Smooth muscle cell (in vitro differentiated cells): ENCODE measurements around the gene MAGI2. TPM values are rescaled to one million over a fixed set of nuclear protein-coding genes. Genes with fewer than 3 reads are reported as not detected.

Experiments
- DNase-seq: peaks from one replicate; lab custom pipeline; 2025; ENCODE audit not compliant: unreplicated experiment; lab: John Stamatoyannopoulos, UW
- H2AFZ ChIP-seq: fragments of 200-600 bp; sonication (generic); 2 replicates; pipeline ENCODE4 v1.6.0; 2016; ENCODE audit warnings: antibody characterized with exemption, low read depth, mild to moderate bottlenecking
- H3F3A ChIP-seq: fragments of 200-600 bp; sonication (generic); 2 replicates; pipeline ENCODE4 v1.6.0; 2017; ENCODE audit warnings: antibody characterized with exemption, low read depth
- H3K27ac ChIP-seq: fragments of 200-600 bp; sonication (generic); 2 replicates; pipeline ENCODE4 v1.5.1; 2016; ENCODE audit warnings: low read depth, mild to moderate bottlenecking
- H3K27me3 ChIP-seq: fragments of 200-600 bp; sonication (generic); 2 replicates; pipeline ENCODE4 v1.6.1; 2016; ENCODE audit warnings: low read depth, mild to moderate bottlenecking
- H3K36me3 ChIP-seq: fragments of 200-600 bp; sonication (generic); 2 replicates; pipeline ENCODE4 v1.5.1; 2016; ENCODE audit warnings: low read depth
- H3K4me1 ChIP-seq: fragments of 200-600 bp; sonication (generic); 2 replicates; pipeline ENCODE4 v1.5.1; 2016; ENCODE audit warnings: low read depth
- H3K4me2 ChIP-seq: fragments of 200-600 bp; sonication (generic); 2 replicates; pipeline ENCODE4 v1.6.0; 2016; ENCODE audit warnings: mild to moderate bottlenecking
- H3K4me3 ChIP-seq: fragments of 200-600 bp; sonication (generic); 2 replicates; pipeline ENCODE4 v1.5.1; 2016; ENCODE audit warnings: mild to moderate bottlenecking
- H3K79me2 ChIP-seq: fragments of 200-600 bp; sonication (generic); 2 replicates; pipeline ENCODE4 v1.6.0; 2016; ENCODE audit warnings: low read depth, mild to moderate bottlenecking
- H3K9ac ChIP-seq: fragments of 200-600 bp; sonication (generic); 2 replicates; pipeline ENCODE4 v1.6.0; 2016; ENCODE audit warnings: low read depth
- H3K9me3 ChIP-seq: fragments of 200-600 bp; sonication (generic); replicated peaks from 2 replicates; pipeline ENCODE4 v1.5.1; 2016; ENCODE audit warnings: low read depth
- H4K20me1 ChIP-seq: fragments of 200-600 bp; sonication (generic); 2 replicates; pipeline ENCODE4 v1.6.0; 2016; ENCODE audit warnings: low read depth
- CTCF ChIP-seq: fragments of 200-600 bp; sonication (generic); IDR thresholded peaks from 2 replicates; pipeline ENCODE4 v1.5.1; 2017; ENCODE audit warnings: borderline replicate concordance, mild to moderate bottlenecking, antibody characterized with exemption; ENCODE audit not compliant: insufficient read depth, poor library complexity, severe bottlenecking
- WGBS: methylation state at CpG from one replicate; pipeline ENCODE4 v1.1.7; 2016; ENCODE audit warnings: low lambda C conversion rate; 5-methylcytosine and 5-hydroxymethylcytosine counted together
- polyA plus RNA-seq: library from polyadenylated mRNA; unstranded; fragments of >200 nt; fragmentation: Nextera tagmentation; extraction: Ambion mirVana; gene quantifications from 2 replicates; pipeline ENCODE4 v1.2.1, GENCODE V29; 2016
- total RNA-seq: library from RNA; depleted of rRNA; stranded (reverse); fragments of >200 nt; gene quantifications from 2 replicates; pipeline ENCODE4 v1.2.3, GENCODE V29; 2014

MAGI2 gene
- total and polyA plus RNA-seq, 2 experiments from 2014 or later = 3.4 to 10.7 TPM

- H2AFZ ChIP-seq = no peak overlapping the region
- no peaks in the 10 kb centered on the region for H3K9me3 ChIP-seq
- no peak overlapping the region for H3K4me2 ChIP-seq
- TF ChIP-seq CTCF = no peak
- no peaks in the 10 kb centered on the region for H3K79me2 ChIP-seq
- H3K9ac ChIP-seq = no peak overlapping the region
- H4K20me1 ChIP-seq = no peaks in the 10 kb centered on the region
- no peaks in the 10 kb centered on the region for H3K36me3 ChIP-seq
- DNase-seq = no peak
- WGBS = 78% methylated on average over 3 of the region's 3 CpGs
- no peak overlapping the region for H3K4me3 ChIP-seq
- H3F3A ChIP-seq = no peaks in the 10 kb centered on the region
- H3K4me1 ChIP-seq = no peaks in the 10 kb centered on the region
- no peaks in the 10 kb centered on the region for H3K27me3 ChIP-seq
- no peak overlapping the region for H3K27ac ChIP-seq
These were observed 1473.3 kb downstream of the MAGI2 start for GRCh38 chr7:77980087-77980713.

GRCh38 chr7:77979219-77979618 is 1474.2 kb downstream of the MAGI2 start:
- TF ChIP-seq CTCF = no peak
- Histone ChIP-seq H3K36me3 (no peaks in the 10 kb centered on the region), H3K9ac (no peak overlapping the region), H3K79me2 (no peaks in the 10 kb centered on the region), H3F3A (no peaks in the 10 kb centered on the region), H3K27me3 (no peaks in the 10 kb centered on the region), H4K20me1 (no peaks in the 10 kb centered on the region), H3K4me1 (no peaks in the 10 kb centered on the region), H3K9me3 (no peaks in the 10 kb centered on the region), H2AFZ (no peak overlapping the region), H3K4me3 (no peak overlapping the region), H3K4me2 (no peak overlapping the region), H3K27ac (no peak overlapping the region)
- no peak for DNase-seq
- 56% methylated on average over 5 of the region's 5 CpGs for WGBS

- Histone ChIP-seq H2AFZ (no peak overlapping the region), H3K4me2 (no peak overlapping the region), H3K9ac (no peak overlapping the region), H3K27ac (no peak overlapping the region), H4K20me1 (no peaks in the 10 kb centered on the region), H3K4me1 (no peaks in the 10 kb centered on the region), H3K79me2 (no peaks in the 10 kb centered on the region), H3K4me3 (no peak overlapping the region), H3K9me3 (no peaks in the 10 kb centered on the region), H3K27me3 (no peaks in the 10 kb centered on the region), H3F3A (no peaks in the 10 kb centered on the region), H3K36me3 (no peaks in the 10 kb centered on the region)
- no peak for TF ChIP-seq CTCF
- no peak for DNase-seq
- 91% methylated on average over 2 of the region's 2 CpGs for WGBS
These were observed 1477.6 kb downstream of the MAGI2 start for GRCh38 chr7:77975672-77976480.
